Hepatocyte (in vitro differentiated cells): ENCODE results near the gene THBS2. TPM values are rescaled to one million over a fixed set of nuclear protein-coding genes. Genes with fewer than 3 reads are reported as not detected.
A peak's percentile ranks its signal among the peaks of the same experiment; 100 is the strongest.
"Not testable (repeated sequence)": the region's sequence is repeated elsewhere in the genome, so short reads cannot be mapped to it uniquely, and the experiment has no call there.

Experiments
- DNase-seq: peaks from one replicate; pipeline ENCODE4 v3.0.0-alpha.2; 2016; ENCODE audit warnings: low spot score
- H2AFZ ChIP-seq: fragments of 200-600 bp; sonication (generic); 2 replicates; pipeline ENCODE4 v1.6.0; 2016; ENCODE audit warnings: antibody characterized with exemption, mild to moderate bottlenecking
- H3K27ac ChIP-seq: fragments of 200-600 bp; sonication (generic); 2 replicates; pipeline ENCODE4 v1.5.1; 2016; ENCODE audit warnings: mild to moderate bottlenecking
- H3K27me3 ChIP-seq: fragments of 200-600 bp; sonication (generic); 2 replicates; pipeline ENCODE4 v1.6.1; 2016
- H3K36me3 ChIP-seq: fragments of 200-600 bp; sonication (generic); replicated peaks from 2 replicates; pipeline ENCODE4 v1.5.1; 2016; ENCODE audit warnings: low read depth; ENCODE audit not compliant: insufficient read depth
- H3K4me1 ChIP-seq: fragments of 200-600 bp; sonication (generic); 2 replicates; pipeline ENCODE4 v1.5.1; 2016; ENCODE audit warnings: mild to moderate bottlenecking, moderate library complexity; ENCODE audit not compliant: insufficient read depth
- H3K4me2 ChIP-seq: fragments of 200-600 bp; sonication (generic); 2 replicates; pipeline ENCODE4 v1.6.0; 2016
- H3K4me3 ChIP-seq: fragments of 200-600 bp; sonication (generic); 2 replicates; pipeline ENCODE4 v1.5.1; 2016; ENCODE audit warnings: mild to moderate bottlenecking
- H3K79me2 ChIP-seq: fragments of 200-600 bp; sonication (generic); 2 replicates; pipeline ENCODE4 v1.6.0; 2017; ENCODE audit warnings: mild to moderate bottlenecking
- H3K9me2 ChIP-seq: fragments of 200-600 bp; sonication (generic); replicated peaks from 2 replicates; pipeline ENCODE4 v1.6.0; 2017; ENCODE audit warnings: mild to moderate bottlenecking; ENCODE audit not compliant: insufficient read depth
- H3K9me3 ChIP-seq: fragments of 200-600 bp; sonication (generic); 2 replicates; pipeline ENCODE4 v1.5.1; 2016; ENCODE audit warnings: low read depth, mild to moderate bottlenecking
- H4K20me1 ChIP-seq: fragments of 200-600 bp; sonication (generic); 2 replicates; pipeline ENCODE4 v1.6.0; 2016; ENCODE audit warnings: mild to moderate bottlenecking; ENCODE audit not compliant: insufficient read depth, poor library complexity, severe bottlenecking
- EZH2 ChIP-seq: fragments of 200-600 bp; sonication (generic); IDR thresholded peaks from 2 replicates; pipeline ENCODE4 v1.6.1; 2016; ENCODE audit warnings: antibody characterized with exemption, mild to moderate bottlenecking, borderline replicate concordance
- EZH2phosphoT487 ChIP-seq: fragments of 200-600 bp; sonication (generic); IDR thresholded peaks from one replicate; pipeline ENCODE4 v1.6.1; 2018; ENCODE audit warnings: antibody characterized with exemption, mild to moderate bottlenecking, low read depth, moderate library complexity; ENCODE audit not compliant: unreplicated experiment, severe bottlenecking
- WGBS: methylation state at CpG from one replicate; pipeline ENCODE4 v1.1.6; 2016; ENCODE audit warnings: low lambda C conversion rate; ENCODE audit errors: missing lambda C conversion rate; 5-methylcytosine and 5-hydroxymethylcytosine counted together
- polyA plus RNA-seq: library from polyadenylated mRNA; unstranded; fragments of >200 nt; fragmentation: Nextera tagmentation; extraction: Ambion mirVana; gene quantifications from 2 replicates; pipeline ENCODE4 v1.2.1, GENCODE V29; 2016
- total RNA-seq: library from RNA; depleted of rRNA; stranded (reverse); fragments of >200 nt; gene quantifications from 2 replicates; pipeline ENCODE4 v1.2.3, GENCODE V29; 2014
- TF ChIP-seq, protein P1 (sequence below): fragments of 200-600 bp; sonication (generic); IDR thresholded peaks from 2 replicates; pipeline ENCODE4 v1.5.1; 2016; ENCODE audit warnings: antibody characterized with exemption, mild to moderate bottlenecking; ENCODE audit not compliant: poor library complexity

THBS2 gene
- total and polyA plus RNA-seq, 2 experiments from 2014 or later: 3.9 to 5.5 TPM

DNA sequence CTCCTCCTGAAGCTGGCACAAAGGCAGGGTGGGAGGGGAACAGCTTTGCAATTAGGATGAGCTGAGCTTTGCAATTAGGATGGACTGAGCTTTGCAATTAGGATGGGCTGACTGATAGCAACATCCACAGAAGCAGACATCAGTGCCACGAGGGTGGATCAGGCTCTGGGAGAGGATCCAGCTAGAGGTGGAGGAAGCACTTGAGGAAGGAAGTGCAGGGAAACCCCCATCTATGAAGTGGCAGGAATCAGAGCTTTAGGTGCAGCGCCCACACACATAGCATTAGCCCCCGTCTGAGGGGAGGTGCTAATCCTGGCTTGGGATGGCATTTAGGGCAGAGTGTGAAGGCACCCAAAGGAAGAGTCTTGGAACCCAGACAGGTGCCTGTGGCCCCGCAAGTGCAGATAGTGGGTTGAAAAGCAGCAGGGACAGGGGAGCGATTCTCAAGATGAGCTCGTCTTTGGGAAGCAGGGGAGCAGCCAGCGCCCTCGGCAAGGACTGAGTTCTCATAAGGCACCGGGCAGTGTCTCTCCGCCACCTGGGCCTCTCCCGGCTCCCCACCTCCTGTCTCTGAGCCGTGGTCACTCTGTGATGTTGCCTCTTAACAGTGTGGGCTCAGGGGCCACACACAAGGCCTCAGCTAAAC lies 12.0 kb upstream of the THBS2 start:
- Histone ChIP-seq H3K27me3 (no peaks in the 10 kb centered on the region), H3K9me3 (no peaks in the 10 kb centered on the region), H3K36me3 (no peaks in the 10 kb centered on the region), H3K4me3 (no peak overlapping the region), H3K4me1 (no peaks in the 10 kb centered on the region), H2AFZ (no peak overlapping the region), H4K20me1 (no peaks in the 10 kb centered on the region), H3K9me2 (no peaks in the 10 kb centered on the region), H3K27ac (no peak overlapping the region), H3K79me2 (no peaks in the 10 kb centered on the region), H3K4me2 (no peak overlapping the region)
- 85% methylated on average over 12 of the region's 12 CpGs for WGBS
- no peak for TF ChIP-seq EZH2
- TF ChIP-seq, protein P1, sequence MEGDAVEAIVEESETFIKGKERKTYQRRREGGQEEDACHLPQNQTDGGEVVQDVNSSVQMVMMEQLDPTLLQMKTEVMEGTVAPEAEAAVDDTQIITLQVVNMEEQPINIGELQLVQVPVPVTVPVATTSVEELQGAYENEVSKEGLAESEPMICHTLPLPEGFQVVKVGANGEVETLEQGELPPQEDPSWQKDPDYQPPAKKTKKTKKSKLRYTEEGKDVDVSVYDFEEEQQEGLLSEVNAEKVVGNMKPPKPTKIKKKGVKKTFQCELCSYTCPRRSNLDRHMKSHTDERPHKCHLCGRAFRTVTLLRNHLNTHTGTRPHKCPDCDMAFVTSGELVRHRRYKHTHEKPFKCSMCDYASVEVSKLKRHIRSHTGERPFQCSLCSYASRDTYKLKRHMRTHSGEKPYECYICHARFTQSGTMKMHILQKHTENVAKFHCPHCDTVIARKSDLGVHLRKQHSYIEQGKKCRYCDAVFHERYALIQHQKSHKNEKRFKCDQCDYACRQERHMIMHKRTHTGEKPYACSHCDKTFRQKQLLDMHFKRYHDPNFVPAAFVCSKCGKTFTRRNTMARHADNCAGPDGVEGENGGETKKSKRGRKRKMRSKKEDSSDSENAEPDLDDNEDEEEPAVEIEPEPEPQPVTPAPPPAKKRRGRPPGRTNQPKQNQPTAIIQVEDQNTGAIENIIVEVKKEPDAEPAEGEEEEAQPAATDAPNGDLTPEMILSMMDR: no peak
- no peak for TF ChIP-seq EZH2phosphoT487
- no peak for DNase-seq

GRCh38 chr6:169263836-169264608 lies 10.4 kb upstream of the THBS2 start:
- no peaks in the 10 kb centered on the region for H3K9me2 ChIP-seq

GRCh38 chr6:169263374-169263773 lies 9.7 kb upstream of the THBS2 start:
- no peaks in the 10 kb centered on the region for H3K79me2 ChIP-seq
- no peaks in the 10 kb centered on the region for H4K20me1 ChIP-seq
- H3K27ac ChIP-seq: no peak overlapping the region
- no peak overlapping the region for H3K4me2 ChIP-seq
- no peak for DNase-seq
- no peak overlapping the region for H2AFZ ChIP-seq
- H3K9me3 ChIP-seq: no peaks in the 10 kb centered on the region
- no peaks in the 10 kb centered on the region for H3K9me2 ChIP-seq
- H3K4me1 ChIP-seq: no peaks in the 10 kb centered on the region
- no peaks in the 10 kb centered on the region for H3K36me3 ChIP-seq
- 85% methylated on average over 3 of the region's 3 CpGs for WGBS
- no peak for TF ChIP-seq EZH2
- TF ChIP-seq, protein P1: no peak
- no peak for TF ChIP-seq EZH2phosphoT487
- peaks cover 1% of the 10 kb centered on the region for H3K27me3 ChIP-seq
- no peak overlapping the region for H3K4me3 ChIP-seq

More at GRCh38 chr6:169263836-169264608, 10.4 kb upstream of the THBS2 start:
- TF ChIP-seq EZH2phosphoT487 (no peak), EZH2 (no peak)
- TF ChIP-seq, protein P1: no peak
- Histone ChIP-seq H4K20me1 (no peaks in the 10 kb centered on the region), H2AFZ (no peak overlapping the region), H3K4me1 (no peaks in the 10 kb centered on the region), H3K27ac (no peak overlapping the region), H3K4me2 (no peak overlapping the region), H3K27me3 (no peaks in the 10 kb centered on the region), H3K9me3 (no peaks in the 10 kb centered on the region), H3K36me3 (no peaks in the 10 kb centered on the region), H3K4me3 (no peak overlapping the region), H3K79me2 (no peaks in the 10 kb centered on the region)
- DNase-seq: peak; percentile 50
- 82% methylated on average over 21 of the region's 21 CpGs for WGBS

GRCh38 chr6:169262602-169263001 lies 9.0 kb upstream of the THBS2 start:
- not testable (repeated sequence) for H3K9me3 ChIP-seq, H3K27ac ChIP-seq, H3K79me2 ChIP-seq, H3K9me2 ChIP-seq, DNase-seq, H2AFZ ChIP-seq, H3K27me3 ChIP-seq, H4K20me1 ChIP-seq, H3K4me1 ChIP-seq, H3K4me2 ChIP-seq, H3K4me3 ChIP-seq, H3K36me3 ChIP-seq
- 96% methylated on average over 7 of the region's 14 CpGs for WGBS
